ENCODE measurements around the gene RNF135. TPM values are rescaled to one million over a fixed set of nuclear protein-coding genes. Genes with fewer than 3 reads are reported as not detected.

Gene RNF135
- total and polyA plus RNA-seq, 4 donors, result 11.1 to 42.1 (median 23.0) TPM

DNA sequence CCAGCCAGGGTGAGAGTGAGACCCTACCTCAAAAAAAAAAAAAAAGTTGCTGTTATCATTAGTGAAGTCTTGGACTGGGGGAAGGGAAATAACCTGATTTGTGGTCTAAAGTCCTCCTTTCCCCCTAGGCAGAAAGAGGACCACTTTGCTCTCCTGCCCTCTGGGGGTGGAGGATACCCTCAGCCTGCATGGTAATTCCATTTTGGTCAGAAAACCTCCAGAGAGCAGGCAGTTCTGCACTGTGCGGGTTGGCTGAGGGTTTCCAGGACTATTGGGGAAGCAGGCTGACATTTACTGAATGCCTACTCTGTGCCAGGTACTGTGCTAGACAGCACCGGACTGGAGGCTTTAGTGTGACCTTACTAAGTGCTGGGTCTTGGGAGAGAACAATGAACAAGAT is 46.5 kb upstream of the RNF135 start:
- Histone ChIP-seq H3K27ac (ENCODE audit: low read depth in 1 of 2, low read length in 1 of 2) (no peak overlapping the region), H3K9ac (ENCODE audit: insufficient read depth in 1 of 2, low read length in 2 of 2) (no peak overlapping the region), H3K27me3 (ENCODE audit: control insufficient read depth in 3 of 3, insufficient read depth in 3 of 3, low read length in 2 of 3) (peaks cover 0 to 39% (median 33%) of the 10 kb centered on the region in 3 donors), H3K4me1 (ENCODE audit: control insufficient read depth in 5 of 5, insufficient read depth in 5 of 5, low read length in 5 of 5) (peaks cover 0 to 8% (median 3%) of the 10 kb centered on the region in 5 donors), H3K9me3 (ENCODE audit: control insufficient read depth in 4 of 4, insufficient read depth in 3 of 4, low read length in 3 of 4) (no peaks in the 10 kb centered on the region), H3K36me3 (ENCODE audit: control insufficient read depth in 4 of 4, insufficient read depth in 4 of 4, low read length in 4 of 4) (no peaks in the 10 kb centered on the region), H3K4me3 (no peak overlapping the region)
- DNase-seq (no peak), ATAC-seq (ENCODE audit: insufficient read depth, low FRiP score) (no peak)
- TF ChIP-seq, protein P1, sequence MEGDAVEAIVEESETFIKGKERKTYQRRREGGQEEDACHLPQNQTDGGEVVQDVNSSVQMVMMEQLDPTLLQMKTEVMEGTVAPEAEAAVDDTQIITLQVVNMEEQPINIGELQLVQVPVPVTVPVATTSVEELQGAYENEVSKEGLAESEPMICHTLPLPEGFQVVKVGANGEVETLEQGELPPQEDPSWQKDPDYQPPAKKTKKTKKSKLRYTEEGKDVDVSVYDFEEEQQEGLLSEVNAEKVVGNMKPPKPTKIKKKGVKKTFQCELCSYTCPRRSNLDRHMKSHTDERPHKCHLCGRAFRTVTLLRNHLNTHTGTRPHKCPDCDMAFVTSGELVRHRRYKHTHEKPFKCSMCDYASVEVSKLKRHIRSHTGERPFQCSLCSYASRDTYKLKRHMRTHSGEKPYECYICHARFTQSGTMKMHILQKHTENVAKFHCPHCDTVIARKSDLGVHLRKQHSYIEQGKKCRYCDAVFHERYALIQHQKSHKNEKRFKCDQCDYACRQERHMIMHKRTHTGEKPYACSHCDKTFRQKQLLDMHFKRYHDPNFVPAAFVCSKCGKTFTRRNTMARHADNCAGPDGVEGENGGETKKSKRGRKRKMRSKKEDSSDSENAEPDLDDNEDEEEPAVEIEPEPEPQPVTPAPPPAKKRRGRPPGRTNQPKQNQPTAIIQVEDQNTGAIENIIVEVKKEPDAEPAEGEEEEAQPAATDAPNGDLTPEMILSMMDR (IDR thresholded peaks at IDR 0.05; ENCODE audit: control extremely low read depth, extremely low read depth), result no peak
- WGBS, 2 donors, result 73 to 75% methylated on average over 2 of the region's 2 CpGs

DNA sequence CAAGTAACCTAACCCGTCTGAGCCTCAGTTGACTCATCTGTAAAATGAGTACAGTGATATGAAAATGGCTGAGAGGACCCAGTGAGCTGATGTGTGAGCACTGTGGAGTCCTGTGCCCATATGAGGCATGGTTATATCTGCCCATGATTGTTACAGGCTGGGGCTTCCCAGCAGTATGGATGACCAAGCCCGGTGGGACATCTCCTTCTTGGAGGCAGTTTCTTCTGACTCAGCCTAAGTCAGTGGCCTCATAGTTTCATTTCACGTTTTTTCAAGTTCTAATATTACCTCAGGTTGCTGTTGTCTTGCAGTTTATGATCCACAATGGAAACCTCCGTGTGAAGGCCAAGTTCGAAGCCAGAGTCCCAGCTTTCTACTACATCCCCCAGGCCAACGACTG is 44.3 kb upstream of the RNF135 start:
- Histone ChIP-seq H3K9me3 (ENCODE audit: control insufficient read depth in 4 of 4, insufficient read depth in 3 of 4, low read length in 3 of 4) (no peaks in the 10 kb centered on the region), H3K27me3 (ENCODE audit: control insufficient read depth in 3 of 3, insufficient read depth in 3 of 3, low read length in 2 of 3) (peaks cover 0 to 24% (median 20%) of the 10 kb centered on the region in 3 donors), H3K27ac (ENCODE audit: low read depth in 1 of 2, low read length in 1 of 2) (no peak overlapping the region), H3K36me3 (ENCODE audit: control insufficient read depth in 4 of 4, insufficient read depth in 4 of 4, low read length in 4 of 4) (no peaks in the 10 kb centered on the region), H3K9ac (ENCODE audit: insufficient read depth in 1 of 2, low read length in 2 of 2) (no peak overlapping the region), H3K4me1 (ENCODE audit: control insufficient read depth in 5 of 5, insufficient read depth in 5 of 5, low read length in 5 of 5) (peaks cover 0 to 11% (median 3%) of the 10 kb centered on the region in 5 donors), H3K4me3 (no peak overlapping the region)
- TF ChIP-seq, protein P1 (IDR thresholded peaks at IDR 0.05; ENCODE audit: control extremely low read depth, extremely low read depth), result no peak
- DNase-seq, result no peak
- WGBS, 2 donors, result 76 to 83% methylated on average over 6 of the region's 6 CpGs
- ATAC-seq (ENCODE audit: insufficient read depth, low FRiP score), result no peak

DNA sequence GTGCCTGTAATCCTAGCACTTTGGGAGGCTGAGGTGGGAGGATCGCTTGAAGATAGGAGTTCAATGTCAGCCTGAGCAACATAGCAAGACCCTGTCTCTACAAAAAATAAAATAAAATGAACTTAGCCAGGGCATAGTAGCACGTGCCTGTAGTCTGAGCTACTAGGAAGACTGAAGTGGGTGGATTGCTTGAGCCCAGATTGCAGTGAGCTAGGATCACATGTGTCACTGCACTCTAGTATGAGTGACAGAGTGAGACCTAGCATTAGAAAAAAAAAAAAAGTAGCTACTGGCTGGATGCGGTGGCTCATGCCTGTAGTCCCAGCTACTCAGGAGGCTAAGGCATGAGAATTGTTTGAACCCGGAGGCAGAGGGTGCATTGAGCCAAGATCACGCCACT is 43.1 kb upstream of the RNF135 start:
- 92 to 95% methylated on average over 5 of the region's 5 CpGs for WGBS, 2 donors
- TF ChIP-seq, protein P1 (IDR thresholded peaks at IDR 0.05; ENCODE audit: control extremely low read depth, extremely low read depth), result no peak
- Histone ChIP-seq H3K4me3 (no peak overlapping the region), H3K9me3 (ENCODE audit: control insufficient read depth in 4 of 4, insufficient read depth in 3 of 4, low read length in 3 of 4) (no peaks in the 10 kb centered on the region), H3K9ac (ENCODE audit: insufficient read depth in 1 of 2, low read length in 2 of 2) (no peak overlapping the region), H3K4me1 (ENCODE audit: control insufficient read depth in 5 of 5, insufficient read depth in 5 of 5, low read length in 5 of 5) (peaks cover 0 to 6% (median under 1%) of the 10 kb centered on the region in 5 donors), H3K27ac (ENCODE audit: low read depth in 1 of 2, low read length in 1 of 2) (no peak overlapping the region), H3K36me3 (ENCODE audit: control insufficient read depth in 4 of 4, insufficient read depth in 4 of 4, low read length in 4 of 4) (no peaks in the 10 kb centered on the region), H3K27me3 (ENCODE audit: control insufficient read depth in 3 of 3, insufficient read depth in 3 of 3, low read length in 2 of 3) (peaks cover 0 to 17% (median 16%) of the 10 kb centered on the region in 3 donors)
- no peak for DNase-seq
- ATAC-seq (ENCODE audit: insufficient read depth, low FRiP score), result no peak

DNA sequence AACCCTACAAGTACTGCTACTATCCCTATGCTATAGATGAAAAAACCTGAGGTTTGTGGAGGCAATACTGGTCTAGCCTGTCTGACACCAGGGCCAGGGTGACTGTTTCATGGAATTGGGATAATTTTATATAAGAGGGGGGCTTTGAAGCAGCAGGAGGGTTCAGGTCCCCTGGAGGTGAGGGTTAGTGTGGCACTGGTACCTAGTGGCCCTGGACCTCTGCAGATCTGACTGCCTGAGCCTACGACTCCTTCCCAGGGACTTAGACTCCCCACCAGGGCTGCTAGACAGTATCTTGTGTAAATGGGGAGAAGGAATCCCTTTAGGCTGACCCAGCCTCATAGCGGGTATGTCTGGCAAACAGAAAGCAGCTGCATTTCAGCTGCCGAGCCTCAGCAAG is 42.3 kb upstream of the RNF135 start:
- Histone ChIP-seq H3K9ac (ENCODE audit: insufficient read depth in 1 of 2, low read length in 2 of 2) (no peak overlapping the region), H3K4me1 (ENCODE audit: control insufficient read depth in 5 of 5, insufficient read depth in 5 of 5, low read length in 5 of 5) (peaks cover 0 to 6% (median 0%) of the 10 kb centered on the region in 5 donors), H3K9me3 (ENCODE audit: control insufficient read depth in 4 of 4, insufficient read depth in 3 of 4, low read length in 3 of 4) (no peaks in the 10 kb centered on the region), H3K4me3 (no peak overlapping the region), H3K27me3 (ENCODE audit: control insufficient read depth in 3 of 3, insufficient read depth in 3 of 3, low read length in 2 of 3) (peaks cover 0 to 8% (median 8%) of the 10 kb centered on the region in 3 donors), H3K27ac (ENCODE audit: low read depth in 1 of 2, low read length in 1 of 2) (no peak overlapping the region), H3K36me3 (ENCODE audit: control insufficient read depth in 4 of 4, insufficient read depth in 4 of 4, low read length in 4 of 4) (no peaks in the 10 kb centered on the region)
- DNase-seq (no peak), ATAC-seq (ENCODE audit: insufficient read depth, low FRiP score) (no peak)
- TF ChIP-seq, protein P1 (IDR thresholded peaks at IDR 0.05; ENCODE audit: control extremely low read depth, extremely low read depth), result no peak
- 84 to 93% methylated on average over 3 of the region's 3 CpGs for WGBS, 2 donors

All from lung (tissue), 12 donors.